Measurements from ENCODE around the gene TERB1.

The TERB1 gene

GRCh38 chr16:66776457-66776856 is 24.9 kb downstream of the TERB1 start:
- TF ChIP-seq CTCF (IDR thresholded peaks at IDR 0.05; ENCODE audit: insufficient read depth, low read depth, low read length, missing control alignments) = no peak
- H3K4me3 ChIP-seq (ENCODE audit: low read length) = no peak overlapping the region

GRCh38 chr16:66774981-66775380 is 26.4 kb downstream of the TERB1 start:
- no peak for DNase-seq (ENCODE audit: low read depth)
- no peak overlapping the region for H3K4me3 ChIP-seq (ENCODE audit: low read length)
- no peak for TF ChIP-seq CTCF (IDR thresholded peaks at IDR 0.05; ENCODE audit: insufficient read depth, low read depth, low read length, missing control alignments)

More at GRCh38 chr16:66776457-66776856, 24.9 kb downstream of the TERB1 start:
- no peak for DNase-seq (ENCODE audit: low read depth)

DNA sequence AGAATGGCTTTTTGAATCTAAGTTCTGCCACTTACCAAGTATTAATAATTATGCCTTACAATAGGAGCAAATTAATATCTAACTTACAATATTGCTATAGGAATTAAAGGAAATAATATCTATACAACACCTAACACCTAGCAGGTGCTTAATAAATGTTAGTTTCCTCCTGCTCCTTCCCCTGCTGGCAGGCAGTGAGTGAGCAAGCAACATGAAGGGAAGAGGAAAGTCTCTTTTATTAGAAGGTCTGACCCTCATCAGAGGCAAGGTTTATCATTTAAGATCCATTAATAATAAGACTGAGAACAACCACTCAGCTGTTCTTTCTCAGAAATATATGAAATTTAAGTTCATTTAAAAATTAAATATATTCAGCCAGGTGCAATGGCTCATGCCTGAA is 43.3 kb downstream of the TERB1 start:
- no peak for DNase-seq (ENCODE audit: low read depth)
- TF ChIP-seq CTCF (IDR thresholded peaks at IDR 0.05; ENCODE audit: insufficient read depth, low read depth, low read length, missing control alignments) = peak; percentile 30
- no peak overlapping the region for H3K4me3 ChIP-seq (ENCODE audit: low read length)

DNA sequence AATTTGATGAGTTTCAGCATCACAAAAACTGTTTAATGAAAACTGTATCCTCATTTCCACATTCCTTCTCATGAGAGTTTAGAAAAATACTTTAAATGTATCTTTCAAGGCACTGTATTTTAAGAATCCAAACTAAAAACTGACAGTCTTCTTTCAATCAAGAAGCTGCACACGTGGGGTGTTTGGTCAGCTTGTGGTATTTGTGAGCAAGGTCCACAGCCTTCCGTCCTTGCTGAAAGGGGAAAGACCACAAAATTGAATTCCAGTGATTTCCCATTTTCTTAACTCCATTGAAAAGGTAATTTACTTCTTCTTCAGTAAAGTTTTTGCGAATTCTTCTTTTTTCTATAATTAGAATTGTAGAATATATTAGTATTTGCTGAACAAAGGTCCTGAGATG is 46.6 kb downstream of the TERB1 start:
- no peak for TF ChIP-seq CTCF (IDR thresholded peaks at IDR 0.05; ENCODE audit: insufficient read depth, low read depth, low read length, missing control alignments)
- DNase-seq (ENCODE audit: low read depth) = no peak
- H3K4me3 ChIP-seq (ENCODE audit: low read length) = no peak overlapping the region

DNA sequence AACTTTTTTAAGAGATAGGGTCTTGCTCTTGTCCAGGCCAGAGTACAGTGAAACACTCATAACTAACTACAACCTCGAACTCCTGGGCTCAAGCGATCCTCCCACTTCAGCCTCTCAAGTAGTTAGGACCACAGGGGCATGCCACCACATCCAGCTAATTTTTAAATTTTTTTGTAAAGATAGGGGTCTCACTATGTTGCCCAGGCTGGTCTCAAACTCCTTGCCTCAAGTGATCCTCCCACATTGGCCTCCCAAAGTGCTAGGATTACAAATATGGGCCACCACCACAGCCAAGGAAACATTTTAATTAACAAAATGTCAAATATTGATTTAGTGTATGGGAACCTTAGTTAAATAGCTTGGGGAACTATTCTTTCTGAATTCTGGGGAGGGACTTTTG is 47.2 kb downstream of the TERB1 start:
- TF ChIP-seq CTCF (IDR thresholded peaks at IDR 0.05; ENCODE audit: insufficient read depth, low read depth, low read length, missing control alignments) = no peak
- DNase-seq (ENCODE audit: low read depth) = no peak
- no peak overlapping the region for H3K4me3 ChIP-seq (ENCODE audit: low read length)

- H3K4me3 ChIP-seq (ENCODE audit: low read length) = no peak overlapping the region
- TF ChIP-seq CTCF (IDR thresholded peaks at IDR 0.05; ENCODE audit: insufficient read depth, low read depth, low read length, missing control alignments) = no peak
- DNase-seq (ENCODE audit: low read depth) = no peak
Observed at GRCh38 chr16:66752958-66753357, 48.4 kb downstream of the TERB1 start.

DNA sequence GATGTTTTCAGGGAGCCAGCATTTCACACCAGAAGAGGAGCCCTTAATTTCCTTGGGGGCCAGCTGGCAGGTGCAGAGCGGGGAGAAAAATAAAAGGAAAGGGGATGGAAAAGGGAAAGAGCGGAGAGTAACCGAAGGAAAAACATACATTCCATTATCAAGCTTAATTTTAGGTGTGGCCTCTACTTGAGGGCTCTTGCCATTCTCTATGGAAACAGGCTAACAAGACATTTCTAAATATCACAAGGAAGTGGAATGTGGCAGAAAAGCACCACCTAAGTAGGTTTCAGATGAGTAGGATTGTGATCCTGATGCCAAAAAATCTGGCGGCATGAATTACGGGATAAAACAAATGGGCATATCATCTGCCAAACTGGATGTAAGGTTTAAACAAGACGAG is 49.0 kb downstream of the TERB1 start:
- TF ChIP-seq CTCF (IDR thresholded peaks at IDR 0.05; ENCODE audit: insufficient read depth, low read depth, low read length, missing control alignments) = no peak
- no peak overlapping the region for H3K4me3 ChIP-seq (ENCODE audit: low read length)
- DNase-seq (ENCODE audit: low read depth) = no peak

All from epithelial cell of esophagus (primary cell).